Hematopoietic multipotent progenitor cell treated with erythropoietin and hydrocortisone succinate and interleukin-3 and kit ligand, for 4 days (in vitro differentiated cells): ENCODE measurements around the gene EBP.
A peak's percentile ranks its signal among the peaks of the same experiment; 100 is the strongest.

Experiments
- DNase-seq: peaks from one replicate; pipeline ENCODE4 v3.0.0-alpha.2; 2015

The EBP gene

GRCh38 chrX:48521353-48522243 lies at the start of gene EBP:
EBP (plus strand) TSS chrX:48521808; CDS start chrX:48523772, 1,964 bp downstream.
- DNase-seq = peak; percentile 98

GRCh38 chrX:48472225-48472624 lies 49.4 kb upstream of the EBP start:
- DNase-seq = no peak

GRCh38 chrX:48472851-48473703 lies 48.5 kb upstream of the EBP start:
- DNase-seq = no peak

GRCh38 chrX:48473704-48473990 lies 48.0 kb upstream of the EBP start:
- no peak for DNase-seq

- peak; percentile 68 for DNase-seq
Measured at GRCh38 chrX:48474127-48474526, 47.5 kb upstream of the EBP start.

GRCh38 chrX:48474581-48474980 lies 47.0 kb upstream of the EBP start:
- no peak for DNase-seq

GRCh38 chrX:48475296-48475695 lies 46.3 kb upstream of the EBP start:
- peak; percentile 64 for DNase-seq

- DNase-seq = peak; percentile 96
Measured at GRCh38 chrX:48475774-48476577, 45.6 kb upstream of the EBP start, which contains the start of gene FTSJ1. FTSJ1 (plus strand) TSS chrX:48476199; CDS start chrX:48478048, 1,849 bp downstream.

GRCh38 chrX:48476919-48477318 lies 44.7 kb upstream of the EBP start:
- DNase-seq = no peak

- DNase-seq = no peak
Measured at GRCh38 chrX:48477960-48478755, 43.5 kb upstream of the EBP start.

- DNase-seq = no peak
Measured at GRCh38 chrX:48478806-48479205, 42.8 kb upstream of the EBP start.

GRCh38 chrX:48480142-48480541 lies 41.5 kb upstream of the EBP start:
- no peak for DNase-seq

- no peak for DNase-seq
Measured at GRCh38 chrX:48480583-48480982, 41.0 kb upstream of the EBP start.

GRCh38 chrX:48482526-48482925 lies 39.1 kb upstream of the EBP start:
- no peak for DNase-seq

GRCh38 chrX:48487362-48487798 lies 34.2 kb upstream of the EBP start:
- DNase-seq = peak; percentile 52

GRCh38 chrX:48488034-48488433 lies 33.6 kb upstream of the EBP start:
- DNase-seq = no peak

GRCh38 chrX:48489296-48489695 lies 32.3 kb upstream of the EBP start:
- DNase-seq = no peak

- no peak for DNase-seq
Measured at GRCh38 chrX:48489892-48490291, 31.7 kb upstream of the EBP start.

GRCh38 chrX:48490661-48491060 lies 30.9 kb upstream of the EBP start:
- no peak for DNase-seq

- DNase-seq = no peak
Measured at GRCh38 chrX:48491809-48492208, 29.8 kb upstream of the EBP start.

- peak; percentile 18 for DNase-seq
Measured at GRCh38 chrX:48492293-48492910, 29.2 kb upstream of the EBP start.

GRCh38 chrX:48493890-48494364 lies 27.7 kb upstream of the EBP start:
- peak; percentile 57 for DNase-seq
